HG02623 (cell line): ENCODE results near the gene ADPRH.
"Not testable (repeated sequence)": the region's sequence is repeated elsewhere in the genome, so short reads cannot be mapped to it uniquely, and the experiment has no call there.

Experiments used
- ATAC-seq: cut with Tn5 transposase; IDR thresholded peaks from one replicate; pipeline ENCODE4 v1.9.1; 2021; ENCODE audit warnings: moderate library complexity; ENCODE audit not compliant: unreplicated experiment

Gene ADPRH

GRCh38 chr3:119579366-119580066 lies at the start of gene ADPRH:
Gene ADPRH (plus strand): TSS chr3:119579492. CDS start chr3:119582170, 2,678 bp downstream.
- peak; percentile 59 for ATAC-seq

- no peak for ATAC-seq
These were observed 49.4 kb upstream of the ADPRH start for GRCh38 chr3:119529883-119530282.

GRCh38 chr3:119530456-119530855 lies 48.8 kb upstream of the ADPRH start:
- no peak for ATAC-seq

- ATAC-seq: no peak
These were observed 48.1 kb upstream of the ADPRH start for GRCh38 chr3:119531151-119531550.

GRCh38 chr3:119534296-119534695 lies 45.0 kb upstream of the ADPRH start:
- no peak for ATAC-seq

- ATAC-seq: no peak
These were observed 42.5 kb upstream of the ADPRH start for GRCh38 chr3:119536757-119537156.

- no peak for ATAC-seq
These were observed 40.5 kb upstream of the ADPRH start for GRCh38 chr3:119538772-119539171.

GRCh38 chr3:119541547-119541946 lies 37.7 kb upstream of the ADPRH start:
- ATAC-seq: no peak

- no peak for ATAC-seq
These were observed 37.0 kb upstream of the ADPRH start for GRCh38 chr3:119542168-119542767.

- ATAC-seq: no peak
These were observed 36.1 kb upstream of the ADPRH start for GRCh38 chr3:119543147-119543546.

GRCh38 chr3:119547227-119547626 lies 32.1 kb upstream of the ADPRH start:
- ATAC-seq: no peak

GRCh38 chr3:119548341-119548740 lies 31.0 kb upstream of the ADPRH start:
- ATAC-seq: no peak

- no peak for ATAC-seq
These were observed 28.9 kb upstream of the ADPRH start for GRCh38 chr3:119550192-119550910.

- no peak for ATAC-seq
These were observed 27.7 kb upstream of the ADPRH start for GRCh38 chr3:119551598-119551997.

- not testable (repeated sequence) for ATAC-seq
These were observed 26.4 kb upstream of the ADPRH start for GRCh38 chr3:119552928-119553327.

- no peak for ATAC-seq
These were observed 25.4 kb upstream of the ADPRH start for GRCh38 chr3:119553823-119554415.

GRCh38 chr3:119555309-119555735 lies 24.0 kb upstream of the ADPRH start:
- no peak for ATAC-seq

GRCh38 chr3:119555929-119556328 lies 23.4 kb upstream of the ADPRH start:
- no peak for ATAC-seq

- no peak for ATAC-seq
These were observed 22.0 kb upstream of the ADPRH start for GRCh38 chr3:119557192-119557876.

- no peak for ATAC-seq
These were observed 21.4 kb upstream of the ADPRH start for GRCh38 chr3:119557877-119558269.
